Body of pancreas (tissue), 4 donors: ENCODE results near the gene PACRG.

ENCODE experiments used
- POLR2A ChIP-seq, 3 donors: fragments of 450-650 bp; IDR thresholded peaks; one replicate each; pipeline ENCODE4 v1.6.1; 2016; ENCODE audit warnings: antibody characterized with exemption in 3 of 3, mild to moderate bottlenecking in 2 of 3
- TF ChIP-seq, protein P1 (sequence below), 7 experiments: fragments of 450-650 bp in 4 of 7; fragments of 200-600 bp in 3 of 7; sonication (generic) in 3 of 7; IDR thresholded peaks; one replicate each; pipeline ENCODE4 v1.5.1; 2016 to 2019; ENCODE audit warnings: antibody characterized with exemption in 7 of 7

DNA sequence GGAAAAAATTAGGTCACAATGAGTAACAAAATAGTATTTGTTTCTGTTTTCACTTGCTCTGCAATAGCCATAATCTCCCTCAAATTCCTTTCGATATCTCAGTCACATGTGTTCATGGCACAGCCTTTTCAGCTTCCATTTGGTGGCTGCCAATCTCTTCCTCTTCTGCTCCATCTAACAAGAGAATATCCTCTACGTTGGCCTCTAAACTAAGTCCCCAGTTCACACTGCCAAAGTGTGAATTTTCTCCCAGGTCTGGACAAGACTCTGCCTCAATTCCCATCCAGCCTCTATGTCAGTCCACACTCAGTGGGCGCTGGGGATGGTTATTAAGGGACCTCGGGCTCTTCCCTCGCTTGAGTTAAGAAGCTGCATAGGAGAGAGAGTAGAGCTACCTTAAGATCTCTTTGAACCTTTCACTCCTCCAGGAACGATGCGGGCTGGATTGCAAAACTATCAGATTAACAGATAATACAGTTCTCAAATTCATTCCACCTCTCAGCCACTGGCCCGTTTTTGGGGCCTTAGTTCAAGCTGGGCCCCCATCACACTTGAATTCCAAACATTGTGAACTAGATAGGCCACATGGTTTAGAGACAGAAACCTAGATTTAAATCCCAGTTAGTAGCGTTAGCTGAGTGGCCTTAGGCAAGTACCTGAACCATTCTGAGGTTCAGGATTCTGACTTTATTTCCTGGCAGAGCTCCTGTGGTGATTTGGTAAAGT is 436.6 kb downstream of the PACRG start:
- TF ChIP-seq, protein P1, sequence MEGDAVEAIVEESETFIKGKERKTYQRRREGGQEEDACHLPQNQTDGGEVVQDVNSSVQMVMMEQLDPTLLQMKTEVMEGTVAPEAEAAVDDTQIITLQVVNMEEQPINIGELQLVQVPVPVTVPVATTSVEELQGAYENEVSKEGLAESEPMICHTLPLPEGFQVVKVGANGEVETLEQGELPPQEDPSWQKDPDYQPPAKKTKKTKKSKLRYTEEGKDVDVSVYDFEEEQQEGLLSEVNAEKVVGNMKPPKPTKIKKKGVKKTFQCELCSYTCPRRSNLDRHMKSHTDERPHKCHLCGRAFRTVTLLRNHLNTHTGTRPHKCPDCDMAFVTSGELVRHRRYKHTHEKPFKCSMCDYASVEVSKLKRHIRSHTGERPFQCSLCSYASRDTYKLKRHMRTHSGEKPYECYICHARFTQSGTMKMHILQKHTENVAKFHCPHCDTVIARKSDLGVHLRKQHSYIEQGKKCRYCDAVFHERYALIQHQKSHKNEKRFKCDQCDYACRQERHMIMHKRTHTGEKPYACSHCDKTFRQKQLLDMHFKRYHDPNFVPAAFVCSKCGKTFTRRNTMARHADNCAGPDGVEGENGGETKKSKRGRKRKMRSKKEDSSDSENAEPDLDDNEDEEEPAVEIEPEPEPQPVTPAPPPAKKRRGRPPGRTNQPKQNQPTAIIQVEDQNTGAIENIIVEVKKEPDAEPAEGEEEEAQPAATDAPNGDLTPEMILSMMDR (IDR thresholded peaks at IDR 0.05), result no peak
- no peak for TF ChIP-seq POLR2A (IDR thresholded peaks at IDR 0.05)
